NCI-H748 treated with DMSO at 0.1 percent for 48 hours (cell line): ENCODE results near the gene CASP10.
A peak's percentile ranks its signal among the peaks of the same experiment; 100 is the strongest.

Experiments
- DNase-seq: peaks from one replicate; lab custom pipeline; 2025; lab: John Stamatoyannopoulos, UW

The CASP10 gene

DNA sequence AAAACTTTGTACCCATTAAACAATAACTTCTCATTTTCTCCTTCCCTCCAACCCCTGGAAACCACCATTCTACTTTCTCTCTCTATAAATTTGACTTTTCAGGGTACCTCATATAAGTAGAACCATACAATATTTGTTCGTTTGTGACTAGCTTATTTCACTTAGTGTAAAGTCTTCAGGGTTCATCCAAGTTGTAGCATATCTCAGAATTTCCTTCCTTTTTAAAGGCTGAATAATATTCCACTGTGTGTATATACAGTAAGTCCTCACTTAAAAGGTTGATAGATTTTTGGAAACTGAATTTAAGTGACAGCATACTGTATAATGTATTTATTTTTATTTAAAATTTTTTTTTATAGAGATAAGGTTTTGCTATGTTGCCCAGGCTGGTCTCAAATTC, 13.9 kb downstream of the CASP10 start:
- no peak for DNase-seq

DNA sequence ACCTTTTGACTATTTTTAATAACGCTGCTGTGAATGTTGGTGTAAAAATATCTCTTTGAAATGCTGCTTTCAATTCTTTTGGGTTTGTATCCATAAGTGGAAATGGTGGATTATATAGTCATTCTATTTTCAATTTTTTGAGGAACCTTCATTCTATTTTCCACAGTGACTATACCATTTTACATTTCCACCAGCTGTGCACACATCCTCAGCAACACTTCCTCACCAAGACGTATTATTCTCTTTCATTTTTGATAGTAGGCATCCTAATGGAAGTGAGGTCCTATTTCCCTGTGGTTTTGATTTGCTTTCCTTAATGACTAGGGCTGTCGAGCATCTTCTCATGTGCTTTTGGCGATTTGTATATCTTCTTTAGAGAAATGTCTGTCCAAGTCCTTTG, 14.8 kb downstream of the CASP10 start:
- no peak for DNase-seq

DNA sequence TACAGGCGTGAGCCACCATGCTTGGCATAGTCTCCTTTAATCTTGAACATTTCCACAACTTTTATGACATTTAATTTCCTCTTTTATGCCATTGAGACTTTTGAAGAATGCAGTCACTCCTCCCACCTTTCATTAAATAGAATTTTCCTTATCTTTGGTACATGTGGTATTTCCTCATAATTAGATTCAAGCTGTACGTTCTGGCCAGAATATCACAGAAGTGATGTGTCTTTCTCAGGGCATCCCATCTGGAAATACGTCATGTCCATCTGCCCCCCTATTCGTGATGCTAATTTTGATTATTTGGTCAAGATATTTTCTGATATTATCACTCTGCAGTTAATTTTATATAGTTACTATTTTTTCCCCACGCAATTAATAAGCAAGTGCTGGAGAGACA, 16.9 kb downstream of the CASP10 start:
- DNase-seq: no peak

DNA sequence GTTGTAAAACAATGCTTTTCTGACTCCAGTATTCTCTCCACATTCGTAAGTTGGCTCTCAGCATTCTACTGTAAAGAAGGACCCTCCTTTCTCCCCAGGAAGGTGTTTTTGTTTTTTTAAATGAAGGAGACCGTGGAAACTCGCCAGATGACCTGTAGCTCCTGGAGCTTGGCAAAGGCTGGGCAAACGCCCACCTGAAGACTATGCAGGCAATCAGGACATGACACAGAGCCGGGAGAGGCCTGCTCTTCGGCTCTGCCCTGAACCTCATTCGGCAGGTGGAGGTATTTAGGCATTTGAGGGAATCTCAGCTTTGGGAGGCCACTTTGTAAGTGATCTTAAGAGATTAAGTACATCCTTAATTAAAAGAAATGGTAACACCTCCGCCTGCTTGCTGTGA, 17.4 kb downstream of the CASP10 start:
- DNase-seq: no peak

DNA sequence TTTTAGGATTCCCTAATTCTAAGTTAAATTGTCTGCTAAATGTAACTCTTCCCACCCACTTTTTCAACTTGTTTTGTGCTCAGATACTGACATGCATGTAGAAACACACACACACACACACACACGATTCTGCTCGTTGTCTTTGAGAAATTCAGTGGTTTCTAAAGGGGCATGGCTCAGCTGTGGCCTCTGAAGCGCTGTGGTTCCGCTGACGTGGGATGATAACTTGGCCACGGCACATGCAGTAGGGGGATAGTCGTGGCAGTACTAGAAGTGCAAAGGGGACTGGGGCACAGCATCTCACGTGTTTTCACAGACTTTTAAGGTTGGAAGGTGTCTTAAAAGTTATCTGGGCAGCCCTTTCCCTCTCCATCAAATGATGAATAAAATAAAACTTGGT, 18.4 kb downstream of the CASP10 start:
- no peak for DNase-seq

DNA sequence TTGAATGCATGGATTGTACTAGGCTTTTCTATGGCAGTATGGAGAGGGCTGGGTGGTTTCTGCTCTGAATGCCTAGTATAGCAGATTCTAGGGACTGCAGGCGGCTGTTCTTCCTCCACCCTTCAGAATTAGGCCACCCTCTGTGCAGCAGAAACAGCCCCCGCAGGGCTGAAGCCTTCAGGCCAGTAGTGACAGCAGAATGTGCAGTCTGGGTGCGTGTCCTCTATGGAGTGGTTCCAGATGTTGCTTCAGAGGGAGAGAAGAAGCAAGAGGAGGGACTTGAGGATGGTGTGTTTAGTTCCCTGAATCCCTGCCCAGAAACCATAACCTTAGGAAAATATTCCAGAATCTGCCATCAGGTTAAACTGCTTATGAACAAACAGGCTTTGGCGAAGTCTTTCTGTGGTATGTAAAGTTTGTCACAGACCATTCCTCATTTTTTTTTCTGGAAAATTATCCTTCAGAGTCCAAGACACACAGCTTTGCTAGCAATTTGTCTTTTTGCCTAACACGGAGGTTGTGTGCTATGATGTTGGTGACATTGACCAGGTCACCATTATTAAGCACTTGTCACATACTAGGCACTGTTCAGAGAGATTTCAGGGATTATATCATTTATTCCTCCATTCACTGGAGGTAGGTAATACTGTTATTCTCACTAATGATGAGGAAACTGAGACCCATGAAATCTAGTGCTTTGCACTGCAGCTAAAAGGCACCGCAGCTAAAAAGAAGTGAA, 21.1 kb downstream of the CASP10 start:
- DNase-seq: no peak

DNA sequence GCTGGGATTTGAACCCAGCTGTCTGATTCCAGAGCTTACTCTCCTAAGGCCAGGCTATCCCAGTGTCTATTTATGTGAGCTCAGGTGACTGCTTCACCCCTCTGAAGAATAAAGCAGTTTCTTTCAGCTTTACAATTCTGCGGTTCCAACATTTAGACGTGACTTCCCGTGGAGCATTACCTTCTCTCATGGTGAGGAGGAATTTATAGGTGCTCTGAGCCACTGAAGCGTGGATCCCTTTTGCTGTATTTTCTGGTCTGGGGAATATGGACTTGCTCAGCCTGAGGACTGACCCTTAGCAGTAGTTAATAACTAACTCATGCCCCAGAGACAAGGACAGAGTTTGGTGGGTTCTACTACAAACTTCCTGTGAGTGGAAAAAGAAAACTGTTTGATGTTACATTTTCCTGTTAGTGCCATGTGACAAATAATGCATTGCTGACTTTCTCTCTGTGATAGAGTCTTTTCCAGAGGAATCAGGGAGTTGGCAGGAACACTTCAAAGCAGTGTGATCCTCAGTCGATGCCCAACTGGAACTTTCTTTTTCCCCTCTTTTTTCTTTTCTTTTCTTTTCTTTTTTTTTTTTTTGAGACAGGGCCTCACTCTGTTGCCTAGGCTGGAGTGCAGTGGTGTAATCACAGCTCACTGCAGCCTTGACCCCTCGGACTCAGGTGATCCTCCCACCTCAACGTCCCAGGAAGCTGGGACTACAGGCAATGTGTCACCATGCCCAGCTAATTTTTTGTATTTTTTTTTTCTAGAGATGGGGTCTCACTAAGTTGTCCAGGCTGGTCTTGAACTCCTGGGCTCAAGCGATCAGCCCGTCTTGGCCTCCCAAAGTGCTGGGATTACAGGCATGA, 21.9 kb downstream of the CASP10 start:
- DNase-seq: no peak

DNA sequence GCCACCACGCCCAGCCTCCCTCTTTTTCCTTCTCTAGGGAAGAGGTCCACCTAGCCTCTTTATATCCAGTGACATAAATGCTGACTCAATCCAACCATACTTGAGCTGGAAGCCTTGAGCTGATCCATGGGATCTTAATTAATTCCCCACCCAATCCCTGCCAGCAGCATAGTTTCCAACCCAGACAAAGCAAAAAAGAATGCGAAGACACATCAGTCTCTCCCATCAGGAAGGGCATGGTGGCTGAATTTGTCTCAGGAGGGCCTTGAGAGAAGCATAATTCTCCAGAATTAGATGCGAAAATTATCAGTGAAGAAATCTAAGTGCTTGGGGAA, 22.5 kb downstream of the CASP10 start:
- DNase-seq: no peak

DNA sequence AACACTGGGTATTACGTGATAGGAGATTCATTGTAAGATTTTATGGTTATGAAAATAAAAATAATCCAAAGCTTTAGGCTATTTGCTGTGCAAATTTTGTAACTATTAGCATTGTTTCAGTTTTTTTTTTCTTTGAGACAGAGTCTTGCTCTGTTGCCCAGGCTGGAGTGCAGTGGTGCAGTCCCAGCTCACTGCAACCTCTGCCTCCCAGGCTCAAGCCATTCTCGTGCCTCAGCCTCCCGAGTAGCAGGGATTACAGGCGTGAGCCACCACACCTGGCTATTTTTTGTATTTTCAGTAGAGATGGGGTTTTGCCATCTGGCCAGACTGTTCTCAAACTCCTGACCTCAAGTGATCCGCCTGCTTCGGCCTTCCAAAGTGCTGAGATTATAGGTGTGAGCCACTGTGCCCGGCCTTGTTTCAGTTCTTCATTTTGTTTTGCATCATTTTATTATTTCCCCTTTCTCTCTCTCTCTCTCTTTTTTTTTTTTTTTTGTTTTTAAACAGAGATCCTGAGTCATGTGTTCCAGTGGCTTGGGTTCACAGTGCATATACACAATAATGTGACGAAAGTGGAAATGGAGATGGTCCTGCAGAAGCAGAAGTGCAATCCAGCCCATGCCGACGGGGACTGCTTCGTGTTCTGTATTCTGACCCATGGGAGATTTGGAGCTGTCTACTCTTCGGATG, 25.8 kb downstream of the CASP10 start:
- no peak for DNase-seq

DNA sequence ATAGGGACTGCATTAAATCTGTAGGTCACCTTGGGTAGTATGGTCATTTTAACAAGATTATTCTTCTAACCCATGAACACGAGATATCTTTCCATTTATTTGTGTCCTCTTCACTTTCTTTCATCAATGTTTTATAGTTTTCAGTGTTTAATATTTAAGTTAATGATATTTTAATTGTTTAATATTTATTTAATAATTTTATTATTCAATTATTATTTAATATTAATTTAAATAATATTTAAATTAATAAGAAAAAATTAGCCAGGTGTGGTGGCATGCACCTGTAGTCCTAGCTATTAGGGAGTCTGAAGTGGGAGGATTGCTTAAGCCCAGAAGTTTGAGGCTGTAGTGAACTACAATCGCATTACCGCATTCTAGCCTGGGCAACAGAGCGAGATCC, 33.0 kb downstream of the CASP10 start:
- DNase-seq: no peak

DNA sequence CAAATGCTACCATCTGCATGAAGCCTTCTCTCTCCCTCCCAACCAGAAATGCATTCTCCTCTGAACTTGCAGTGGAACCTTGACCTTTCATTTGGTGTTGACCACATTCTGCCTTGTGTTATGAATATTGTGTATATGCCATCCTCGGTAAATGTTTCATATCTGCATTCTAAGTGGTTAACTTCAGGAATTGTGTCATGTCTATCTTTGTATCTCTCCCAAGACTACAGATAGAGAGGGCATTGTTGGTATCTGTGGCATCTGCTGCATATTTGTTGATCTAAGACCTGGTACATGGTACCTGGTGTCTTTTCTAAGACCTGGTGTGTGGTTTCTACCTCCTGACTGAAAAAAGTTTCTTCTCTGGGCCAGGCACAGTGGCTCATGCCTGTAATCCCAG, 34.0 kb downstream of the CASP10 start:
- no peak for DNase-seq

DNA sequence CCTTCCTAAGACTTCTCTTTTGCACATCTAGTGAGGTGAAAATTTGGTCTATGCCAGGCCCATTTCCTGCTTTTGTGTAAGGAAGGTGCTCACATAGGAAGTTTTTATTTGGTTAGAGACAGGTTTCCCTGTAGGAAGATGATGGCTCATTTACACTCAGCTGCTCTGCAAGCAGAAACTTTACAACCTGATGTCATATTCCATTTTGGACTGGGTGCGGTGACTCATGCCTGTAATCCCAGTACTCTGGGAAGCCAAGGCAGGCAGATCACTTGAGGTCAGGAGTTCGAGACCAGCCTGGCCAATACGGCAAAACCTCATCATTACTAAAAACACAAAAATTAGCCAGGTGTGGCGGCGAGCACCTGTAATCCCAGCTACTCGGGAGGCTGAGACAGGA, 35.8 kb downstream of the CASP10 start:
- DNase-seq: no peak

DNA sequence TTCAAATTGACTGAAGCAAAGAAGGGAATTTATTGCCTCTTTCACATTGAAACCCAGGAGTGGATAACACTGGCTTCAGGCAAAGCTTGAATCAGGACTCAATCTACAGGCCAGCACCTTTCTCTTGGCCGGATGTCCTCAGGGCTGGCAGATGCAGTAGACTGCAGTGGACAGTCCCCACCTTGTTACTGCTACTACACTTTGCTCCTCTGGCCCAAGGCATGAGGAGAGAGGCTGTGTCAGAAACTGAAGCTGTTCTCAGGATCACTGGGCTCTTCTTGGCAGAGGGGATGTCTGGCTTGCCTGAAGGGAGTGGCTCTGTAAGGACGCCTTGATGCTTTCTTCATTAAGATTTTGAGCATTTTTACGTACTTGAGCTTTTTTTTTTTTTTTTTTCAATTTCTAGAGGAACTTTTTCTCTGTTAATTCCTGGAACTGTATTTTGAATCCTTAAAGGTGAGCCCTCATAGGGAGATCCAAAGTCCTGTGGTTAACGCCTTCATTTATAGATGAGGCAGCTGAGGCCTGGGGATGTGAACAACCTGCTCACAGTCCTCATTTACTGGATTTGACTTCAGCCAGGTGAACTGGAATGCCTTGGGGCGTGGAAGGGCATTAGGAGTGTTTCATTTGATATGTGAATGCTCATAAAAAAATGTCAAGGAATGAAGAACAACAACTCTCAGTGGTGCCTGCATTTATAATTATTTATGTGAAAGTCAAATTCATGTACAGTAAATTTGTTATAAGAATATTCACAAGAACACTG, 36.6 kb downstream of the CASP10 start:
- no peak for DNase-seq

DNA sequence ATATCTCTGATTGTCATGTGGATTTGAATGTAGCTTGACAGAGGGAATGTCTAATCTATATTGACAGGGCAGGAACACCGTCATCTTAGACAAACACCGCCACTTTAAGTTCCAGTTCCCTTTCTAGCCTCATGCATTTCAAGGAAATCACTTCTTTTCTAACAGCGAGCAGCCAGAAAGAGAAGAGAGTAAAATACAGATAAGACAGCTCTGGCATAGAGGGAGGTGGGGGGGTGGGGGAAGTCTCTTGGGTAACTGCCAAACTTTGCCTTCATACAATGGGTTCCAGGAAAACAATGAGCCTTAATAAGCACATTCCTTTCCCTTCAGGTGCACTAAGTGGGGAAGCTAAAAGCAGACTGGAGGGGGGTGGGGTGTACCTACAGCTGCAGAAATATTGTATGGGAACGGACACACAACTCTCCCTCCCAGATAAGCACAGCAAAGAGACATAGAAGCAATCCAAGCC, 37.2 kb downstream of the CASP10 start:
- DNase-seq: no peak

DNA sequence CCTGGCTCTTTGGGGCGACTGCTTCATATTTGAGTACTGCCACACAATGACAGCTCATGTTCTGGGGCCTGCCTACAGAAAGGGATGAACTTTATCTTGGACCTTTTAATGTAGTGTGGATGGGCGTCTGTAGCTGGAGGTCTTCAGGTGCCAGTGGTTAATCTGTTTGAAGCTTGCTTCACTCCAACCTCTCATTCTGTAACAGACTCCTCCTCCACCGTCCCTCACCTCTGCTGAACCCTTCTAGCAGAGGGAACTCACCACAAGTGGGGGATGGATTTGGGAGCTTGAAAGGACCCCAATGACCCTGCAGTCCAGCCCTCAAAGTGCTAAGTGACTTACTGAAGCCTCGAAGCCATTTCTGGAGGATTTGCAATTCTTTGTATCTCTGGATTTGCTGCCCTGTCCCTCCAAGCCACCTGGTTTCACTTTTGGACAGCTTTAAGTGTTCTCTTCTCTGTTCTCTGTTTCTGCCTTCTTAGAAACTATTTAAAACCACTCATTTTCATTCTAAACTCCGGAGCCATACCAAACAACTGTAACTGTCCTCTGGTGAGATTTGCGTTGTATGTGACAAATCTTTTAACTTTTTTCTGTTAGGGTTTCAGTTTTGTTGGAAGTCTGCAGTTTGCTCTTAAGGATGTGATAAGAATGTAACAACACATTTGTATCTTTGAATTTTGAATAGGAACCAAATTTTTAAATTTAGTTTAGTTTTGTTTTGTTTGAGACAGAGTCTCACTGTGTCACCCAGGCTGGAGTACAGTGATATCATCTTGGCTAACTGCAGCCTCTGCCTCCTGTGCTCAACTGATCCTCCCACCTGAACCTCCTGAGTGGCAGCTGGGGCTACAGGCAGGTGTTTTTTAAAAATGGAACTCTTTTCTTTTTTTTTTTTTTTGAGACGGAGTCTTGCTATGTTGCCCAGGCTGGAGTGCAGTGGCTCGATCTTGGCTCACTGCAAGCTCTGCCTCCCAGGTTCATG, 40.4 kb downstream of the CASP10 start:
- no peak for DNase-seq

DNA sequence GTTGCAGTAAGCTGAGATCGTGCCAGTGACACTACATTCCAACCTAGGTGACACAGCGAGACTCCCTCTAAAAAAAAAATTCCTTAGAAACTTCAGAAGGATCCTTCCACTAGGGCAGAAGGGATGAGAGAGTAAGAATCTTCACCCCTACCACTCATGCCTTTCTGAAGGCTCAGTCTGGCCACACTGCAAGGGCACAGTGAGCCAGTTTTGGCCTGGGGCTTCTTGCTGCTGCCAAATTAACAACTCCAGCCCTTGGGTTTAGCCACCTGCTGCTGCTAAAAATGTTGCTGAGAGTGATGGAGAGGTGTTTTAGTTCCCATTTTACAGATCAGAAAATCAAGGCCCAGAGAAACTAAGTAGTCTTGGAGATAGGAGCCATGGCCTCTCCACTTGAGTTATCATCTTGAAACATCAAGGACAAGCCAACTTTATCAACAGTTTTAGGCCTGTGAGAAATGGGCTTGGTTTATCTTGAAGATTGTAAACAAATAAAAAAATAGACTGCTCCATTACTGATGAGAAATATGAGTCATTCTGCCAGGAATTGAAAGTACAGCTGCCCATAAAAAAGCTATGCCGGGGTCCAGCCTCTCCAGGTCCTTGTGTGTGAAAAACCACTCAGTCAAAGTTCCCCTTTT, 45.5 kb downstream of the CASP10 start:
- DNase-seq: no peak

DNA sequence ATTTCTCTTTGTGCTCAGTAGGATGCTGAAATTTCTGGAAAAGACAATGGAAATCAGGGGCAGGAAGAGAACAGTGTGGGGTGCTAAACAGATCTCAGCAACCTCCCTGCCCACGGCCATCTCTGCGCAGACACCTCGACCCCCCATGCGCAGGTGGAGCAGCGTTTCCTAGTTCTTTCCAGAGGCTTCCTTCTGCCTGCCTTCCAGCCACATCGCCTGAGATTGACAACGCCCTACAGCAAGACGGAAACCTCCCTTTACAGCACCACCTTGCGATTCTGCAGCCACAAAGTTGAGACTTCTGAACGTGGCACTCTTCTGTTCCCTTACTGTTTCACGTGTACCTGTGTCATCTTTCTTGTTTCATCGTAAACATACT, 46.0 kb downstream of the CASP10 start:
- no peak for DNase-seq

DNA sequence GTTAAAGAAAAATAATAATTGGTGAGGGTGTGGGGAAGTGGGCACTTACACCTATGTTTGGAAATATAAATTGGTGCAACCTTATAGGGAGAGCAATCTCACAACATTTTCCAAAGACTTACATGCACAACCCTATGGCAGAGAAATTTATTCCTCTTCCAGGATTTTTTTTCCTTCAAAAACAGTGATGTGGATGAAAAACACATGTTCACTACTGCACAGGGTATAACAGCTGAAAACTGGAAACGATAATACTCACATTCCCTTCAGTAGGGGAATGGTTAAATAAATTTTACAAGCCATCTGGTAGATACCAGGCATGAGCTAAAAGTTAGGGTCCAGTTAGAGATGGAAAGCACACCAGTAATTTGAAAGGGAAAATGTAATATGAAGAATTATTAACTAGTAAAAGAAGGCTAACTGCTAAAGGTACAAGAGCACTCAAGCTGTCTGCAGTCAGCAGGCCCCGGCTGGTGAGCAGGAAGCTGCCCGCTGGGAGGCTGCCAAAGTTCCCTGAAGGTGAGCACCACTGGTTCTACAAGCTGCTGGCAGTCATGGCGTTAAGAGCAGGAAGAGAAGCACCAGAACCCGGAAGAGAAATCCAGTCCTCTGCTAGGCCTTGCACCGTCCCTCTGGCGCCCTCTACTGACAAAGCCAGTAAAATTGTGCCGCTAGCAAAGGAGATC, 49.0 kb downstream of the CASP10 start:
- DNase-seq: peak; percentile 75

DNA sequence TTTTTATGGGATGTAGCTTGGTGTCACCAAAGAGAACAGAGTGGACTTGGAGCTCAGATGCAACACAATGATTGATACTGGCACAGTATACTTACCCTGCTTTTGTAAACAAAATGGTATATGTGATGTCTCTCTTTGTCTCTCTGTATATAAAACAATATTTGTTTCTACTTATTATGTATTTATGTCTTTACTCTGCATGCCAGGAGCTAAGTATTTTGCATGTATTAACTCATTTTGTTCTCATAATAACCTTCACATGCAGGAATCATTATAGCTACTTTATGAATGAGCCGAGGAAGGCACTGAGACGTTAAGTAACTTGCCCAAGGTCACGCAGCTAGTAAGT, 49.5 kb downstream of the CASP10 start:
- no peak for DNase-seq

DNA sequence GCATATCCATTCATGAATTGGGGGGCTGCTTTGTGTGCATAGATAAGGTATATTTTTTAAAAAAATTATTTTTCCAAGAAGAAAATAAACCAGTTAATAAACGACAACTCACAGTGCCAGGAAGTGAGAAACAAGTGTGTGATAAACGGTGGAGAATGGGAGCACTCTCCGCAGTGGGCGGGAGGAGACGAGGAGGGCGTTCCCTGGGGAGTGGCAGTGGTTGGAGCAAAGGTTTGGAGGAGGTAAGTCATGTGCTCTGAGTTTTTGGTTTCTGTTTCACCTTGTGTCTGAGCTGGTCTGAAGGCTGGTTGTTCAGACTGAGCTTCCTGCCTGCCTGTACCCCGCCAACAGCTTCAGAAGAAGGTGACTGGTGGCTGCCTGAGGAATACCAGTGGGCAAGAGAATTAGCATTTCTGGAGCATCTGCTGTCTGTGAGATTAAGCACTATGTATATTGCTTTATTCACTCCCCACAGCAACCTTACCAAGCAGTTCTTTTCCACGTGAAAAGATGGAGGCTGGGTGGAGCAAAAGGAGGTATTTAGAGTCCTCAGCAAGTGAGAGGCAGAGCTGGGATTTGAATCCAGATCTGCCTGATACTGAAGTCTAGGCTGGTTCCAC, 50.4 kb downstream of the CASP10 start:
- DNase-seq: peak; percentile 90
